PC-9 (cell line): Measurements from ENCODE around the gene F12. TPM values are rescaled to one million over a fixed set of nuclear protein-coding genes. Genes with fewer than 3 reads are reported as not detected.

ENCODE experiments used
- BruUV-seq: library from RNA; stranded (reverse); fragments of 400-500 nt; replicated peaks from 2 replicates; lab custom pipeline; 2021; lab: Mats Ljungman, UMichigan
- CTCF ChIA-PET: fragments of 300-600 bp; sonication (Branson Sonifier 250); formaldehyde crosslinking; loops from one replicate; lab custom pipeline; 2022; ENCODE audit warnings: antibody characterized with exemption; lab: Charles Lee
- POLR2A ChIA-PET: fragments of 300-600 bp; sonication (Branson Sonifier 250); formaldehyde crosslinking; loops from one replicate; lab custom pipeline; 2022; ENCODE audit warnings: antibody characterized with exemption; ENCODE audit not compliant: unreplicated experiment; lab: Charles Lee
- DNase-seq, 2 experiments: peaks; one replicate each; pipeline versions ENCODE4 v3.0.0 to v3.0.0-alpha.2; 2015 to 2022; ENCODE audit warnings: mixed read lengths in 1 of 2
- H2AFZ ChIP-seq: fragments of 200-600 bp; sonication (generic); 2 replicates; pipeline ENCODE4 v1.8.1; 2017; ENCODE audit warnings: antibody characterized with exemption
- H3F3A ChIP-seq: fragments of 200-600 bp; sonication (generic); 2 replicates; pipeline ENCODE4 v1.8.1; 2017; ENCODE audit warnings: antibody characterized with exemption, mild to moderate bottlenecking, low read depth; ENCODE audit not compliant: insufficient read depth
- H3K27ac ChIP-seq: fragments of 200-600 bp; sonication (generic); 2 replicates; pipeline ENCODE4 v1.6.1; 2016; ENCODE audit warnings: mixed run types
- H3K27me3 ChIP-seq: fragments of 200-600 bp; sonication (generic); 2 replicates; pipeline ENCODE4 v1.6.1; 2016; ENCODE audit warnings: low read depth, mixed run types; ENCODE audit not compliant: insufficient read depth
- H3K36me3 ChIP-seq: fragments of 200-600 bp; sonication (generic); 2 replicates; pipeline ENCODE4 v1.6.1; 2016; ENCODE audit warnings: low read depth, mixed run types
- H3K4me1 ChIP-seq: fragments of 200-600 bp; sonication (generic); replicated peaks from 2 replicates; pipeline ENCODE4 v1.6.1; 2016; ENCODE audit warnings: mixed run types; ENCODE audit not compliant: insufficient read depth
- H3K4me2 ChIP-seq: fragments of 200-600 bp; sonication (generic); 2 replicates; pipeline ENCODE4 v1.6.1; 2017; ENCODE audit warnings: mixed run types
- H3K4me3 ChIP-seq: fragments of 200-600 bp; sonication (generic); 2 replicates; pipeline ENCODE4 v1.6.1; 2016; ENCODE audit warnings: mixed run types
- H3K79me2 ChIP-seq: fragments of 200-600 bp; sonication (generic); 2 replicates; pipeline ENCODE4 v1.6.1; 2017; ENCODE audit warnings: low read depth, mixed run types
- H3K9me2 ChIP-seq: fragments of 200-600 bp; sonication (generic); 2 replicates; pipeline ENCODE4 v1.8.1; 2017; ENCODE audit warnings: mild to moderate bottlenecking; ENCODE audit not compliant: insufficient read depth
- H3K9me3 ChIP-seq: fragments of 200-600 bp; sonication (generic); 2 replicates; pipeline ENCODE4 v1.8.1; 2016; ENCODE audit warnings: low read depth; ENCODE audit not compliant: insufficient read depth
- H4K20me1 ChIP-seq: fragments of 200-600 bp; sonication (generic); 2 replicates; pipeline ENCODE4 v1.8.1; 2017; ENCODE audit not compliant: insufficient read depth
- EZH2 ChIP-seq: fragments of 200-600 bp; sonication (generic); IDR thresholded peaks from 2 replicates; pipeline ENCODE4 v1.8.0; 2017; ENCODE audit warnings: antibody characterized with exemption, low read depth
- intact Hi-C: fragments of 100-400 bp; cut with micrococcal nuclease; formaldehyde crosslinking; loops from one replicate; pipeline ENCODE4 v1.10.0; 2022; ENCODE audit not compliant: unreplicated experiment
- total RNA-seq: library from RNA; stranded (reverse); gene quantifications from 2 replicates; pipeline ENCODE4 v1.2.3, GENCODE V29; 2021
- TF ChIP-seq, protein P1 (sequence below): fragments of 200-600 bp; sonication (generic); conservative IDR thresholded peaks from 2 replicates; pipeline ENCODE4 v1.6.1; 2017; ENCODE audit warnings: mixed run types, antibody characterized with exemption, mild to moderate bottlenecking, moderate library complexity

F12 gene
- total RNA-seq, 1 experiment from 2014 or later, result 14.5 TPM

DNA sequence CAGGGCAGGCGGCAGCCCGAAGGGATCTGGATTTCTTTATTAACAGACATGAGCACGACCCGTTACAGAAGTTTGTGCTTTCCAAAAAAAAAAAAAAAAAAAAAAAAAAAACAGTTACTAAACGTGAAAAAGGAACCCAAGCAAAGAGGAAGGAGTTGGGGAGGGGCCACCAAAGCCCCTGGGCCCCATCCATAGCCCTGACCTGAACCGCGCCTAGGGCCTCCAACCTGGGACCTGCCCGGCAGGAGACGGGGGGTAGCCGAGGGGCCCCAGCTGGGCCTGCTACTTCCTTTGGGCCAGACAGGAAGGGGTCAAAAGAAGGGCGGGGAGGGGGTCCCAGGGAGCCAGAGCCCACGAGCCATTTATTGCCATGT is 47.2 kb upstream of the F12 start:
- Histone ChIP-seq H3K9me3 (no peaks in the 10 kb centered on the region), H3K4me1 (0 out of 2 replicates have a peak, but pooled peaks cover 5% of the 10 kb centered on the region), H4K20me1 (peaks cover 27% of the 10 kb centered on the region), H3K9me2 (no peaks in the 10 kb centered on the region), H3K4me2 (no peak overlapping the region), H3K79me2 (no peaks in the 10 kb centered on the region), H3K4me3 (no peak overlapping the region), H3K36me3 (peaks cover 5% of the 10 kb centered on the region; the same call in 1 of the 2 replicates), H2AFZ (no peak overlapping the region), H3K27me3 (no peaks in the 10 kb centered on the region), H3F3A (peaks cover 21% of the 10 kb centered on the region; the same call in 1 of the 2 replicates), H3K27ac (no peak overlapping the region)
- TF ChIP-seq, protein P1, sequence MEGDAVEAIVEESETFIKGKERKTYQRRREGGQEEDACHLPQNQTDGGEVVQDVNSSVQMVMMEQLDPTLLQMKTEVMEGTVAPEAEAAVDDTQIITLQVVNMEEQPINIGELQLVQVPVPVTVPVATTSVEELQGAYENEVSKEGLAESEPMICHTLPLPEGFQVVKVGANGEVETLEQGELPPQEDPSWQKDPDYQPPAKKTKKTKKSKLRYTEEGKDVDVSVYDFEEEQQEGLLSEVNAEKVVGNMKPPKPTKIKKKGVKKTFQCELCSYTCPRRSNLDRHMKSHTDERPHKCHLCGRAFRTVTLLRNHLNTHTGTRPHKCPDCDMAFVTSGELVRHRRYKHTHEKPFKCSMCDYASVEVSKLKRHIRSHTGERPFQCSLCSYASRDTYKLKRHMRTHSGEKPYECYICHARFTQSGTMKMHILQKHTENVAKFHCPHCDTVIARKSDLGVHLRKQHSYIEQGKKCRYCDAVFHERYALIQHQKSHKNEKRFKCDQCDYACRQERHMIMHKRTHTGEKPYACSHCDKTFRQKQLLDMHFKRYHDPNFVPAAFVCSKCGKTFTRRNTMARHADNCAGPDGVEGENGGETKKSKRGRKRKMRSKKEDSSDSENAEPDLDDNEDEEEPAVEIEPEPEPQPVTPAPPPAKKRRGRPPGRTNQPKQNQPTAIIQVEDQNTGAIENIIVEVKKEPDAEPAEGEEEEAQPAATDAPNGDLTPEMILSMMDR, result peak; percentile 43; the same call in 1 of the 2 replicates
- TF ChIP-seq EZH2, result no peak
- ChIA-PET CTCF (interaction anchor here (1.4 to 1.5 kb wide), 3 partner anchors 15 to 67 kb away, joined by 3 to 12 read pairs (median 3); partner anchors contain the start of gene PDLIM7), POLR2A (interaction anchor here (0.5 kb wide), 1 partner anchor 94 kb away, joined by 8 read pairs; no protein-coding TSS in a partner anchor)
- intact Hi-C loops, result loop anchor here (1.0 to 2.0 kb wide), 2 partner anchors 14 to 41 kb away; partner anchors contain the start of gene PDLIM7
- no TSS peak for BruUV-seq
- DNase-seq, result no peak

DNA sequence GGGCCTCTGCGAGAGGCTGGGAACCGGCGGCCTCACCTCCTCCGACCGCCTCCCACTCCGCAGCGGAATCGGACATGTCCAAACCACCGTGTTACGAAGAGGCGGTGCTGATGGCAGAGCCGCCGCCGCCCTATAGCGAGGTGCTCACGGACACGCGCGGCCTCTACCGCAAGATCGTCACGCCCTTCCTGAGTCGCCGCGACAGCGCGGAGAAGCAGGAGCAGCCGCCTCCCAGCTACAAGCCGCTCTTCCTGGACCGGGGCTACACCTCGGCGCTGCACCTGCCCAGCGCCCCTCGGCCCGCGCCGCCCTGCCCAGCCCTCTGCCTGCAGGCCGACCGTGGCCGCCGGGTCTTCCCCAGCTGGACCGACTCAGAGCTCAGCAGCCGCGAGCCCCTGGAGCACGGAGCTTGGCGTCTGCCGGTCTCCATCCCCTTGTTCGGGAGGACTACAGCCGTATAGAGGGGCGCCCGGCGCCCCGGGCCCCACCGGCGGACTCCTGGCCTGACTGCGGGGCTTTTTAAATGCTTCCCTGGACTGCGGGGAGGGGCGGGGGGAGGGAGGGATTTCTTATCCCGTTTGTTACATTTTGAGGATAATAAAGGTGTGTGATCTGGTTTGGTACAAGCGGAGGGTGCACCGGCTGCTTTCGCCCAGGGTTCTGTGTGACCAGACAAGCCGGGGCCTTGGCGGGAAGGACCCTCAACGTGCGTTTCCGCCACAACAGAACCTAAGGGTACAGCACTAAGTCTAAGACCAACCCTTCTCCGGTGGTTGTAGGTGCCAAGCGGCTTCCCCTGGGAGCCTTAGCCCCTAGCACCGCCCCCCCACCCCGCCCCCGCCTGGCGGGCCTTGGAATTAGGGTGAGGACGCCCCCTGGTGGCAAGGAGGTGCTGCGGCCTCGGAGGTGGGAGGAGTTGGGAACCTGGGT is 46.6 kb upstream of the F12 start:
- peak overlapping the region; percentile 80 for H2AFZ ChIP-seq
- intact Hi-C loops, result loop anchor here (1.0 to 2.0 kb wide), 5 partner anchors 15 to 342 kb away; partner anchors contain the start of genes GRK6 and PDLIM7
- peak overlapping the region; percentile 77 for H3K4me3 ChIP-seq
- no peak overlapping the region for H3K27ac ChIP-seq
- BruUV-seq, result TSS peak; percentile 83
- peak; percentile 76 to 94 for DNase-seq
- H3K27me3 ChIP-seq, result no peaks in the 10 kb centered on the region
- peaks cover 21% of the 10 kb centered on the region; the same call in 1 of the 2 replicates for H3F3A ChIP-seq
- CTCF ChIA-PET, result interaction anchor here (0.5 to 2.1 kb wide), 11 partner anchors 18 to 144 kb away, joined by 3 to 9 read pairs (median 4); partner anchors contain the start of gene GRK6
- peak overlapping the region; percentile 98 for H3K4me2 ChIP-seq
- H4K20me1 ChIP-seq, result peaks cover 27% of the 10 kb centered on the region
- no peaks in the 10 kb centered on the region for H3K9me3 ChIP-seq
- H3K79me2 ChIP-seq, result no peaks in the 10 kb centered on the region
- POLR2A ChIA-PET, result interaction anchor here (0.5 to 0.7 kb wide), 4 partner anchors 16 to 95 kb away, joined by 3 to 8 read pairs (median 4); no protein-coding TSS in a partner anchor
- no peak for TF ChIP-seq EZH2
- TF ChIP-seq, protein P1, result peak; percentile 90
- peaks cover 5% of the 10 kb centered on the region; the same call in 1 of the 2 replicates for H3K36me3 ChIP-seq
- H3K4me1 ChIP-seq, result 0 out of 2 replicates have a peak, but pooled peaks cover 5% of the 10 kb centered on the region
- no peaks in the 10 kb centered on the region for H3K9me2 ChIP-seq
